Neural cell (in vitro differentiated cells): Measurements from ENCODE around the gene LYZ.

Source experiments
- CTCF ChIP-seq: fragments of 450-650 bp; IDR thresholded peaks from 2 replicates; pipeline ENCODE4 v1.5.1; 2014; ENCODE audit warnings: antibody characterized with exemption, mild to moderate bottlenecking, moderate library complexity; ENCODE audit not compliant: poor library complexity, severe bottlenecking
- EP300 ChIP-seq: fragments of 450-650 bp; conservative IDR thresholded peaks from 2 replicates; pipeline ENCODE4 v1.6.1; 2014; ENCODE audit warnings: antibody characterized with exemption, mild to moderate bottlenecking, moderate library complexity; ENCODE audit not compliant: poor library complexity, severe bottlenecking
- EZH2 ChIP-seq: fragments of 200-600, 300-800 bp; shearing (Covaris generic), sonication (generic); IDR thresholded peaks from 2 replicates; pipeline ENCODE4 v1.6.1; 2014; ENCODE audit warnings: antibody characterized with exemption, low read length, borderline replicate concordance, mild to moderate bottlenecking; ENCODE audit not compliant: insufficient read depth, poor library complexity, severe bottlenecking
- MXI1 ChIP-seq: fragments of 450-650 bp; conservative IDR thresholded peaks from 2 replicates; pipeline ENCODE4 v1.6.1; 2014; ENCODE audit warnings: antibody characterized with exemption, mild to moderate bottlenecking; ENCODE audit not compliant: poor library complexity, severe bottlenecking
- POLR2AphosphoS5 ChIP-seq: IDR thresholded peaks from 2 replicates; pipeline ENCODE4 v1.6.1; 2012
- RAD21 ChIP-seq: fragments of 450-650 bp; conservative IDR thresholded peaks from 2 replicates; pipeline ENCODE4 v1.6.1; 2014; ENCODE audit warnings: antibody characterized with exemption, mild to moderate bottlenecking, moderate library complexity
- SMC3 ChIP-seq: fragments of 450-650 bp; conservative IDR thresholded peaks from 2 replicates; pipeline ENCODE4 v1.6.1; 2014; ENCODE audit warnings: antibody characterized with exemption, mild to moderate bottlenecking, moderate library complexity; ENCODE audit not compliant: poor library complexity
- TAF1 ChIP-seq: IDR thresholded peaks from 2 replicates; pipeline ENCODE4 v1.6.1; 2012; ENCODE audit warnings: low read depth
- TF ChIP-seq, protein P1 (sequence below): IDR thresholded peaks from 2 replicates; pipeline ENCODE4 v1.6.1; 2012; ENCODE audit warnings: borderline replicate concordance

DNA sequence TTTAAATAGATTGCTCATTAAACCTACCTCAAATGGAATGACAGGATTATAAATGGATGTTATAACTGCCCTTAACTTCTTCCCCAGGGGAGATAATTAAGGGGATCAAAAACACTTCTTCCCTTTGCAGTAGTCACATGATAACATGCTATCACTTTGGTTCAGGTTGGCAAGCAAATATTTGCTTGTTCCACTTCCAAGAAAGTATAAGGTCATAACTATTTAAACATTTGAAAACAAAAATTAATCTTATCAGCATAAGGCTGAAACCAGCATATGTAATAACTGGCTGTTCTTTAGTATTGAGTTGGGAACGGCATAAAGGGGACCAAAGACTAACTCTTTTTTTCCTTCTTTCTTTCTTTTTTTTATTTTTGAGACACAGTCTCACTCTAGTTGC, 2.4 kb upstream of the LYZ start:
- TF ChIP-seq RAD21 (no peak), TAF1 (no peak), CTCF (no peak), POLR2AphosphoS5 (no peak), MXI1 (no peak), EZH2 (no peak), EP300 (no peak), SMC3 (no peak)
- TF ChIP-seq, protein P1, sequence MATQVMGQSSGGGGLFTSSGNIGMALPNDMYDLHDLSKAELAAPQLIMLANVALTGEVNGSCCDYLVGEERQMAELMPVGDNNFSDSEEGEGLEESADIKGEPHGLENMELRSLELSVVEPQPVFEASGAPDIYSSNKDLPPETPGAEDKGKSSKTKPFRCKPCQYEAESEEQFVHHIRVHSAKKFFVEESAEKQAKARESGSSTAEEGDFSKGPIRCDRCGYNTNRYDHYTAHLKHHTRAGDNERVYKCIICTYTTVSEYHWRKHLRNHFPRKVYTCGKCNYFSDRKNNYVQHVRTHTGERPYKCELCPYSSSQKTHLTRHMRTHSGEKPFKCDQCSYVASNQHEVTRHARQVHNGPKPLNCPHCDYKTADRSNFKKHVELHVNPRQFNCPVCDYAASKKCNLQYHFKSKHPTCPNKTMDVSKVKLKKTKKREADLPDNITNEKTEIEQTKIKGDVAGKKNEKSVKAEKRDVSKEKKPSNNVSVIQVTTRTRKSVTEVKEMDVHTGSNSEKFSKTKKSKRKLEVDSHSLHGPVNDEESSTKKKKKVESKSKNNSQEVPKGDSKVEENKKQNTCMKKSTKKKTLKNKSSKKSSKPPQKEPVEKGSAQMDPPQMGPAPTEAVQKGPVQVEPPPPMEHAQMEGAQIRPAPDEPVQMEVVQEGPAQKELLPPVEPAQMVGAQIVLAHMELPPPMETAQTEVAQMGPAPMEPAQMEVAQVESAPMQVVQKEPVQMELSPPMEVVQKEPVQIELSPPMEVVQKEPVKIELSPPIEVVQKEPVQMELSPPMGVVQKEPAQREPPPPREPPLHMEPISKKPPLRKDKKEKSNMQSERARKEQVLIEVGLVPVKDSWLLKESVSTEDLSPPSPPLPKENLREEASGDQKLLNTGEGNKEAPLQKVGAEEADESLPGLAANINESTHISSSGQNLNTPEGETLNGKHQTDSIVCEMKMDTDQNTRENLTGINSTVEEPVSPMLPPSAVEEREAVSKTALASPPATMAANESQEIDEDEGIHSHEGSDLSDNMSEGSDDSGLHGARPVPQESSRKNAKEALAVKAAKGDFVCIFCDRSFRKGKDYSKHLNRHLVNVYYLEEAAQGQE: no peak
